HepG2 (cell line): Measurements from ENCODE around the gene EIF3B. TPM values are rescaled to one million over a fixed set of nuclear protein-coding genes. Genes with fewer than 3 reads are reported as not detected.
A peak's percentile ranks its signal among the peaks of the same experiment; 100 is the strongest.

Experiments used
- SNAI1 ChIP-seq: sonication (generic); formaldehyde crosslinking; IDR thresholded peaks from 2 replicates; pipeline ENCODE4 v1.5.0; 2020; ENCODE audit warnings: mild to moderate bottlenecking, missing genetic modification reagents, borderline replicate concordance
- SP4 ChIP-seq: sonication (generic); formaldehyde crosslinking; IDR thresholded peaks from 2 replicates; pipeline ENCODE4 v1.8.1; 2023; ENCODE audit warnings: mild to moderate bottlenecking, missing genetic modification reagents
- ZBTB38 ChIP-seq: sonication (generic); formaldehyde crosslinking; IDR thresholded peaks from 2 replicates; pipeline ENCODE4 v1.5.1; 2020; ENCODE audit warnings: mild to moderate bottlenecking, missing genetic modification reagents
- ZIK1 ChIP-seq: sonication (generic); formaldehyde crosslinking; IDR thresholded peaks from 2 replicates; pipeline ENCODE4 v1.5.0; 2020; ENCODE audit warnings: mild to moderate bottlenecking, low read depth, missing genetic modification reagents, borderline replicate concordance
- ZNF232 ChIP-seq: sonication (generic); formaldehyde crosslinking; IDR thresholded peaks from 2 replicates; pipeline ENCODE4 v1.4.0; 2020; ENCODE audit warnings: missing genetic modification reagents, borderline replicate concordance
- ZNF335 ChIP-seq: sonication (generic); formaldehyde crosslinking; IDR thresholded peaks from 2 replicates; pipeline ENCODE4 v1.4.0; 2020; ENCODE audit warnings: missing genetic modification reagents
- ZNF569 ChIP-seq: sonication (generic); formaldehyde crosslinking; IDR thresholded peaks from 2 replicates; pipeline ENCODE4 v1.5.0; 2020; ENCODE audit warnings: mild to moderate bottlenecking, missing genetic modification reagents, moderate library complexity, borderline replicate concordance
- ZNF709 ChIP-seq: sonication (generic); formaldehyde crosslinking; IDR thresholded peaks from 2 replicates; pipeline ENCODE4 v1.5.0; 2020; ENCODE audit warnings: mild to moderate bottlenecking, missing genetic modification reagents
- polyA plus RNA-seq, 8 experiments: library from polyadenylated mRNA; depleted of rRNA in 3 of 8; stranded (reverse) in 7 of 8; unstranded in 1 of 8; fragments of >200 nt; fragmentation: Illumina TruSeq in 4 of 8; extraction: Trizol in 4 of 8; gene quantifications; 2 replicates each; pipeline versions ENCODE4 v1.2.1 to v1.2.3, GENCODE V29; 2011 to 2016; ENCODE audit warnings: low read depth in 4 of 8, missing spikeins in 1 of 8, mixed read lengths in 1 of 8; ENCODE audit not compliant: insufficient read depth in 1 of 8
- total RNA-seq, 5 experiments: library from RNA; depleted of rRNA; stranded (reverse); fragments of >200 nt; fragmentation: Illumina TruSeq; extraction: Trizol; gene quantifications; 2 replicates each; pipeline ENCODE4 v1.2.3, GENCODE V29; 2016; ENCODE audit warnings: low read depth in 1 of 5
- TF ChIP-seq, protein P1 (sequence below): sonication (generic); formaldehyde crosslinking; IDR thresholded peaks from 2 replicates; pipeline ENCODE4 v1.5.0; 2020; ENCODE audit warnings: mild to moderate bottlenecking, missing genetic modification reagents
- TF ChIP-seq, protein P2 (sequence below): sonication (generic); formaldehyde crosslinking; IDR thresholded peaks from 2 replicates; pipeline ENCODE4 v1.5.1; 2020; ENCODE audit warnings: missing genetic modification reagents, mild to moderate bottlenecking, borderline replicate concordance
- TF ChIP-seq, protein P3 (sequence below): sonication (generic); formaldehyde crosslinking; IDR thresholded peaks from 2 replicates; pipeline ENCODE4 v1.4.0; 2020; ENCODE audit warnings: missing genetic modification reagents
- TF ChIP-seq, protein P4 (sequence below): IDR thresholded peaks from 2 replicates; pipeline ENCODE4 v1.6.1; 2018; ENCODE audit warnings: missing genetic modification reagents, mild to moderate bottlenecking, missing compliant biosample characterization
- TF ChIP-seq, protein P5 (sequence below): sonication (generic); formaldehyde crosslinking; IDR thresholded peaks from 2 replicates; pipeline ENCODE4 v1.4.0; 2020; ENCODE audit warnings: missing genetic modification reagents, borderline replicate concordance

The EIF3B gene
- total and polyA plus RNA-seq, 2 of the 13 experiments (the other 11 are each of a cell fraction or from before 2014, with no cell fraction given) = 92.2 to 241 TPM

DNA sequence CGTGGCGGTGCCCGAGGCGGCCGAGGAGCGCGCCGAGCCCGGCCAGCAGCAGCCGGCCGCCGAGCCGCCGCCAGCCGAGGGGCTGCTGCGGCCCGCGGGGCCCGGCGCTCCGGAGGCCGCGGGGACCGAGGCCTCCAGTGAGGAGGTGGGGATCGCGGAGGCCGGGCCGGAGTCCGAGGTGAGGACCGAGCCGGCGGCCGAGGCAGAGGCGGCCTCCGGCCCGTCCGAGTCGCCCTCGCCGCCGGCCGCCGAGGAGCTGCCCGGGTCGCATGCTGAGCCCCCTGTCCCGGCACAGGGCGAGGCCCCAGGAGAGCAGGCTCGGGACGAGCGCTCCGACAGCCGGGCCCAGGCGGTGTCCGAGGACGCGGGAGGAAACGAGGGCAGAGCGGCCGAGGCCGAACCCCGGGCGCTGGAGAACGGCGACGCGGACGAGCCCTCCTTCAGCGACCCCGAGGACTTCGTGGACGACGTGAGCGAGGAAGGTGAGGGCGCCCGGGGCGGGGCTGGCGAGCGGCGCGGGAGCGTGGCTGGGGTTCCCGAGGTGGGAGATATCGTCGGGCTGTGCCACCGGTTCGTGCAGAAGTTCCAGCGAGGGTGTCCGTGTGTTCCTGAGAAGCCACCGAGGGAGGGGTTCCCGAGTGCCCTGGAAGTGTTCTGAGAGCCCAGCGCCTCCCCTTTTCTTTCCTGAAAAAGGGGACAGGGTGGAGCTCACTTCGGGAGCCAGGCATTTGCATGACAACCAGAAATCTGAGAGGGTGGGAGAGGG is 495 bp downstream of the EIF3B start (continued):
- TF ChIP-seq, protein P1, sequence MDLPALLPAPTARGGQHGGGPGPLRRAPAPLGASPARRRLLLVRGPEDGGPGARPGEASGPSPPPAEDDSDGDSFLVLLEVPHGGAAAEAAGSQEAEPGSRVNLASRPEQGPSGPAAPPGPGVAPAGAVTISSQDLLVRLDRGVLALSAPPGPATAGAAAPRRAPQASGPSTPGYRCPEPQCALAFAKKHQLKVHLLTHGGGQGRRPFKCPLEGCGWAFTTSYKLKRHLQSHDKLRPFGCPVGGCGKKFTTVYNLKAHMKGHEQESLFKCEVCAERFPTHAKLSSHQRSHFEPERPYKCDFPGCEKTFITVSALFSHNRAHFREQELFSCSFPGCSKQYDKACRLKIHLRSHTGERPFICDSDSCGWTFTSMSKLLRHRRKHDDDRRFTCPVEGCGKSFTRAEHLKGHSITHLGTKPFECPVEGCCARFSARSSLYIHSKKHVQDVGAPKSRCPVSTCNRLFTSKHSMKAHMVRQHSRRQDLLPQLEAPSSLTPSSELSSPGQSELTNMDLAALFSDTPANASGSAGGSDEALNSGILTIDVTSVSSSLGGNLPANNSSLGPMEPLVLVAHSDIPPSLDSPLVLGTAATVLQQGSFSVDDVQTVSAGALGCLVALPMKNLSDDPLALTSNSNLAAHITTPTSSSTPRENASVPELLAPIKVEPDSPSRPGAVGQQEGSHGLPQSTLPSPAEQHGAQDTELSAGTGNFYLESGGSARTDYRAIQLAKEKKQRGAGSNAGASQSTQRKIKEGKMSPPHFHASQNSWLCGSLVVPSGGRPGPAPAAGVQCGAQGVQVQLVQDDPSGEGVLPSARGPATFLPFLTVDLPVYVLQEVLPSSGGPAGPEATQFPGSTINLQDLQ (CRISPR knock-in tag) = no peak
- TF ChIP-seq ZIK1 (0 out of 2 replicates have a peak, but pooled peaks have one; percentile 10), SNAI1 (CRISPR knock-in tag) (no peak), ZNF569 (CRISPR knock-in tag) (no peak), ZNF709 (no peak), ZNF232 (CRISPR knock-in tag) (no peak), ZNF335 (CRISPR knock-in tag) (no peak), SP4 (CRISPR knock-in tag) (no peak), ZBTB38 (CRISPR knock-in tag) (no peak)
- TF ChIP-seq, protein P2, sequence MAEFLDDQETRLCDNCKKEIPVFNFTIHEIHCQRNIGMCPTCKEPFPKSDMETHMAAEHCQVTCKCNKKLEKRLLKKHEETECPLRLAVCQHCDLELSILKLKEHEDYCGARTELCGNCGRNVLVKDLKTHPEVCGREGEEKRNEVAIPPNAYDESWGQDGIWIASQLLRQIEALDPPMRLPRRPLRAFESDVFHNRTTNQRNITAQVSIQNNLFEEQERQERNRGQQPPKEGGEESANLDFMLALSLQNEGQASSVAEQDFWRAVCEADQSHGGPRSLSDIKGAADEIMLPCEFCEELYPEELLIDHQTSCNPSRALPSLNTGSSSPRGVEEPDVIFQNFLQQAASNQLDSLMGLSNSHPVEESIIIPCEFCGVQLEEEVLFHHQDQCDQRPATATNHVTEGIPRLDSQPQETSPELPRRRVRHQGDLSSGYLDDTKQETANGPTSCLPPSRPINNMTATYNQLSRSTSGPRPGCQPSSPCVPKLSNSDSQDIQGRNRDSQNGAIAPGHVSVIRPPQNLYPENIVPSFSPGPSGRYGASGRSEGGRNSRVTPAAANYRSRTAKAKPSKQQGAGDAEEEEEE (CRISPR knock-in tag) = no peak
- TF ChIP-seq, protein P3, sequence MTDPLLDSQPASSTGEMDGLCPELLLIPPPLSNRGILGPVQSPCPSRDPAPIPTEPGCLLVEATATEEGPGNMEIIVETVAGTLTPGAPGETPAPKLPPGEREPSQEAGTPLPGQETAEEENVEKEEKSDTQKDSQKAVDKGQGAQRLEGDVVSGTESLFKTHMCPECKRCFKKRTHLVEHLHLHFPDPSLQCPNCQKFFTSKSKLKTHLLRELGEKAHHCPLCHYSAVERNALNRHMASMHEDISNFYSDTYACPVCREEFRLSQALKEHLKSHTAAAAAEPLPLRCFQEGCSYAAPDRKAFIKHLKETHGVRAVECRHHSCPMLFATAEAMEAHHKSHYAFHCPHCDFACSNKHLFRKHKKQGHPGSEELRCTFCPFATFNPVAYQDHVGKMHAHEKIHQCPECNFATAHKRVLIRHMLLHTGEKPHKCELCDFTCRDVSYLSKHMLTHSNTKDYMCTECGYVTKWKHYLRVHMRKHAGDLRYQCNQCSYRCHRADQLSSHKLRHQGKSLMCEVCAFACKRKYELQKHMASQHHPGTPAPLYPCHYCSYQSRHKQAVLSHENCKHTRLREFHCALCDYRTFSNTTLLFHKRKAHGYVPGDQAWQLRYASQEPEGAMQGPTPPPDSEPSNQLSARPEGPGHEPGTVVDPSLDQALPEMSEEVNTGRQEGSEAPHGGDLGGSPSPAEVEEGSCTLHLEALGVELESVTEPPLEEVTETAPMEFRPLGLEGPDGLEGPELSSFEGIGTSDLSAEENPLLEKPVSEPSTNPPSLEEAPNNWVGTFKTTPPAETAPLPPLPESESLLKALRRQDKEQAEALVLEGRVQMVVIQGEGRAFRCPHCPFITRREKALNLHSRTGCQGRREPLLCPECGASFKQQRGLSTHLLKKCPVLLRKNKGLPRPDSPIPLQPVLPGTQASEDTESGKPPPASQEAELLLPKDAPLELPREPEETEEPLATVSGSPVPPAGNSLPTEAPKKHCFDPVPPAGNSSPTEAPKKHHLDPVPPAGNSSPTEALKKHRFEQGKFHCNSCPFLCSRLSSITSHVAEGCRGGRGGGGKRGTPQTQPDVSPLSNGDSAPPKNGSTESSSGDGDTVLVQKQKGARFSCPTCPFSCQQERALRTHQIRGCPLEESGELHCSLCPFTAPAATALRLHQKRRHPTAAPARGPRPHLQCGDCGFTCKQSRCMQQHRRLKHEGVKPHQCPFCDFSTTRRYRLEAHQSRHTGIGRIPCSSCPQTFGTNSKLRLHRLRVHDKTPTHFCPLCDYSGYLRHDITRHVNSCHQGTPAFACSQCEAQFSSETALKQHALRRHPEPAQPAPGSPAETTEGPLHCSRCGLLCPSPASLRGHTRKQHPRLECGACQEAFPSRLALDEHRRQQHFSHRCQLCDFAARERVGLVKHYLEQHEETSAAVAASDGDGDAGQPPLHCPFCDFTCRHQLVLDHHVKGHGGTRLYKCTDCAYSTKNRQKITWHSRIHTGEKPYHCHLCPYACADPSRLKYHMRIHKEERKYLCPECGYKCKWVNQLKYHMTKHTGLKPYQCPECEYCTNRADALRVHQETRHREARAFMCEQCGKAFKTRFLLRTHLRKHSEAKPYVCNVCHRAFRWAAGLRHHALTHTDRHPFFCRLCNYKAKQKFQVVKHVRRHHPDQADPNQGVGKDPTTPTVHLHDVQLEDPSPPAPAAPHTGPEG = no peak
- TF ChIP-seq, protein P4, sequence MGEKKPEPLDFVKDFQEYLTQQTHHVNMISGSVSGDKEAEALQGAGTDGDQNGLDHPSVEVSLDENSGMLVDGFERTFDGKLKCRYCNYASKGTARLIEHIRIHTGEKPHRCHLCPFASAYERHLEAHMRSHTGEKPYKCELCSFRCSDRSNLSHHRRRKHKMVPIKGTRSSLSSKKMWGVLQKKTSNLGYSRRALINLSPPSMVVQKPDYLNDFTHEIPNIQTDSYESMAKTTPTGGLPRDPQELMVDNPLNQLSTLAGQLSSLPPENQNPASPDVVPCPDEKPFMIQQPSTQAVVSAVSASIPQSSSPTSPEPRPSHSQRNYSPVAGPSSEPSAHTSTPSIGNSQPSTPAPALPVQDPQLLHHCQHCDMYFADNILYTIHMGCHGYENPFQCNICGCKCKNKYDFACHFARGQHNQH (CRISPR knock-in tag) = no peak
- TF ChIP-seq, protein P5, sequence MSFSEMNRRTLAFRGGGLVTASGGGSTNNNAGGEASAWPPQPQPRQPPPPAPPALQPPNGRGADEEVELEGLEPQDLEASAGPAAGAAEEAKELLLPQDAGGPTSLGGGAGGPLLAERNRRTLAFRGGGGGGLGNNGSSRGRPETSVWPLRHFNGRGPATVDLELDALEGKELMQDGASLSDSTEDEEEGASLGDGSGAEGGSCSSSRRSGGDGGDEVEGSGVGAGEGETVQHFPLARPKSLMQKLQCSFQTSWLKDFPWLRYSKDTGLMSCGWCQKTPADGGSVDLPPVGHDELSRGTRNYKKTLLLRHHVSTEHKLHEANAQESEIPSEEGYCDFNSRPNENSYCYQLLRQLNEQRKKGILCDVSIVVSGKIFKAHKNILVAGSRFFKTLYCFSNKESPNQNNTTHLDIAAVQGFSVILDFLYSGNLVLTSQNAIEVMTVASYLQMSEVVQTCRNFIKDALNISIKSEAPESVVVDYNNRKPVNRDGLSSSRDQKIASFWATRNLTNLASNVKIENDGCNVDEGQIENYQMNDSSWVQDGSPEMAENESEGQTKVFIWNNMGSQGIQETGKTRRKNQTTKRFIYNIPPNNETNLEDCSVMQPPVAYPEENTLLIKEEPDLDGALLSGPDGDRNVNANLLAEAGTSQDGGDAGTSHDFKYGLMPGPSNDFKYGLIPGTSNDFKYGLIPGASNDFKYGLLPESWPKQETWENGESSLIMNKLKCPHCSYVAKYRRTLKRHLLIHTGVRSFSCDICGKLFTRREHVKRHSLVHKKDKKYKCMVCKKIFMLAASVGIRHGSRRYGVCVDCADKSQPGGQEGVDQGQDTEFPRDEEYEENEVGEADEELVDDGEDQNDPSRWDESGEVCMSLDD (CRISPR knock-in tag) = no peak
